Activated T-cell treated with anti-CD3 and anti-CD28 coated beads for 1 hour (primary cell): ENCODE measurements around the gene DNAH17.

Experiments used
- DNase-seq: peaks from one replicate; pipeline ENCODE4 v3.0.0-alpha.2; 2020; ENCODE audit warnings: low read depth

Gene DNAH17

GRCh38 chr17:78575340-78575739, 1.9 kb downstream of the DNAH17 start:
- DNase-seq = no peak

DNA sequence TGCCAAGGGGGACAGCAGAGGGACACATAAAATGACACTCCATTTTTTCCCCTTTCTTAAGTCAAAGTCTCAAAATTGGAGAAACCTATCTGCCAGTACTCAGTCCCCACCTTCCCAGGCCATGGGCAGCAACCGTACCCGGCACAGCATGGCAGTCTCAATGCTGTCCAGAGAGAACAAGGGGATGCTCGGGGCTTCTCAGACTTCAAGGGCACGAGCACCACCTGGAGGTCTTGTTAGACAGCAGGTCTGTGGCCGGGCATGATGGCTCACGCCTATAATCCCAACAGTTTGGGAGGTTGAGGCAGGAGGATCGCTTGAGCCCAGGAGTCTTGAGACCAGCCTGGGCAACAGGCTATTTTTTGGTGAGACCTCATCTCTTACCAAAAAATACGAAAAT, 3.2 kb downstream of the DNAH17 start:
- DNase-seq = no peak

- no peak for DNase-seq
Observed at GRCh38 chr17:78572239-78573205, 4.7 kb downstream of the DNAH17 start.

DNA sequence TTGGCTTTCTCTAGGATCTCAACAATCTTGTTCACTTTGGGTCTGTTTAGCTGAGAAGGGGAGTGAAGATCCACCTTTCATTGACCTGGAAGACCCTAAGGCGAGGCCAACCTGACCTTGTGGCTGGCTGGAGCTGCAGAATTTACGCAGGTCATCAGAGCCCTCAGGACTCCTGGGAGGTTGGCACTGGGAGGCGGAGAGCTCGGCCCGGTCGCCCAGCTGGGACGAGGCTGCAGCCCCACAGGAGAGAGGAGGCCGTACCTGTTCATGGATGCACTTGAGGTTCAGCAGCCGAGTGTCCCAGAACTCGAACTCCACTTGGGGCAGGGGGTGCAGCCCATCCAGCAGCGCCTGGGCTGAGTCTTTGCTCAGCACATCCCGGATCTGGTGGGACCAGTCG, 5.9 kb downstream of the DNAH17 start:
- no peak for DNase-seq

- DNase-seq = no peak
Observed at GRCh38 chr17:78568494-78569115, 8.6 kb downstream of the DNAH17 start.

- DNase-seq = no peak
Observed at GRCh38 chr17:78567991-78568390, 9.2 kb downstream of the DNAH17 start.

DNA sequence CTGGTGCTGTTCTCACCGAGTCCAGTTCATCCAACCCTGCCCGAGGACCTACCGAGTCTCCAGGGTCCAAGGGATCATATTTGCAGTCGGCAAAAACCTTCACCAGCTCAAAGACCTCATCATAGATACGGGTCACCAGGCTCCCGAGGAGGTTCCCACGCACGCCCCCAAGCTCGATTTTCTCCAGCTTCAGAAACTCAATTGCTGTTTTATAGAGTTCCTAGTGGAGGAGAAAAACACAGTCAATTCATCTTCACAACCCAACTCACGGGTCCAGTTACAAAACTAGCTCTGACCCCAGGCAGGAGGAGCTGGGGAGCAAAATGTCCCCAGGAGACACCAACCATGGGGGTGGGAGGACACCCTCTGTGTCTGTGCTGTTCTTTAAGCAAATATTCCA, 10.2 kb downstream of the DNAH17 start:
- DNase-seq = no peak

GRCh38 chr17:78563189-78564145, 13.7 kb downstream of the DNAH17 start:
- no peak for DNase-seq

GRCh38 chr17:78562734-78563133, 14.5 kb downstream of the DNAH17 start:
- DNase-seq = no peak

DNA sequence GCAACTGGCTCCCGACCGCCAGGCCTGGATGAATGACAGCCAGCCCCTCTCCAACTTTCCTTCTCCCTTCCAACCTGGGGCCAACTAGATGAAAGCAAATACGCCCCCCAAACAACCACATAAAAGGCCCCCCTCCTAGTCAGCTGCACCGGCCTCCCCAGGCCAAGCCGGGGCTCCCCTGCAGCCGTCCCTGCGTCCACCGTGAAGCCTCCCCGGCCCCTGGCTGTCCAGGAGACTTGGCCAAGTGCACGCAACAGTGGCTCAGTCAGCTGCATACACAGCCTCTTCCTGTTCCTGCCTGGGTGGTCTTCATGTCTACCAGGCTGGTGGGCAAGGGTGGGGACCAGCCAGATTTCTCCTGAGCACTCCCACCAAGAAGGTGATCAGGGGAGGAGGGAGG, 16.0 kb downstream of the DNAH17 start:
- DNase-seq = no peak

GRCh38 chr17:78560731-78561130, 16.5 kb downstream of the DNAH17 start:
- no peak for DNase-seq

- DNase-seq = no peak
Observed at GRCh38 chr17:78559749-78560368, 17.3 kb downstream of the DNAH17 start.

- no peak for DNase-seq
Observed at GRCh38 chr17:78558989-78559388, 18.2 kb downstream of the DNAH17 start.

- no peak for DNase-seq
Observed at GRCh38 chr17:78558181-78558850, 18.9 kb downstream of the DNAH17 start.

GRCh38 chr17:78557598-78558039, 19.6 kb downstream of the DNAH17 start:
- DNase-seq = no peak

DNA sequence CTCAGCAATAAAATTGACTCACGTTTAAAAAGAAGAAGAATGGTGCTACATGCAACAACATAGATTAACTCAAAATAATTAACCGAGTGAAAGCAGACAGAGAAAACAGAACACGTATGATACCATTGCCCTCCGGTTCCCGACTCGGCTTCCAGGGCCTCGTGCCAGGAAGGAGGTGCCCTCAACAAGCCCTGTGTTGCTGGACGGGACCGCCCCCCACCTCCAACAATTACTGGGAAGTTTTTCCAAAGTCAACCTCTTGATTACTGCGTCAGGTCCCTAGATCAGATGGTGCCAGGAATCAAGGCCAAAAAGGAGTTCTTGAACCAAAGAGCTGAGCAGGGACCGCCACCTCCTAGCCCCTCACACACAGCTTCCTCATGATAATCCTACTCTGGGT, 20.4 kb downstream of the DNAH17 start:
- no peak for DNase-seq

DNA sequence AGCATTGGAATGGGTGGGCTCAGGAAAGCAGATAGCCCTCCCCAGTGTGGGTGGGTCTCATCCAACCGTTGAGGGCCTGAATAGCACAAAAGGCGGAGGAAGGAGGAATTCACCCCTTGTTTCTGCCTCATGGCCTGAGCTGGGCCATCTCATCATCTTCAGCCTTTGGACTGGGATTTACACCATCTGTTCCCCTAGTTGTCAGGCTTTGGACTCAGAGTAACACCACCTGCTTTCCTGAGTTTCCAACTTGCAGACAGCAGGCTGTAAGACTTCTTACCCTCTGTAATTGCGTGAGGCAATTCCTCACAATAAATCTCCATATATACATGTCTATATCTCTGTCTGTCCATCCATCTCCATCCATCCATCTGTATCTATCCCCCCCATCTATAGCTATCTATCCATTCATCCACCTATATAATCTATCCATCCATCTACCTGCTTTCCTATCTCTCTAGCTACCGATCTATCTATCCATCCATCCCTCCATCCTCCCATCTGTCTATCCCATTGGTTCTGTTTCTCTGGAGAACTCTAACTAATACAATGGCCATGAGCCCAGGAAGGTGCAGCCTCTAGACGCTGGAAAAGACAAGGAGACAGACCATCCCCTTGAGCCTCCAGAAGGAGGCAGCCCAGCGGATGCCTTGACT, 21.3 kb downstream of the DNAH17 start:
- no peak for DNase-seq

GRCh38 chr17:78550464-78550863, 26.7 kb downstream of the DNAH17 start:
- no peak for DNase-seq

- no peak for DNase-seq
Observed at GRCh38 chr17:78548725-78549124, 28.5 kb downstream of the DNAH17 start.

- no peak for DNase-seq
Observed at GRCh38 chr17:78547035-78547434, 30.2 kb downstream of the DNAH17 start.

- no peak for DNase-seq
Observed at GRCh38 chr17:78546476-78546875, 30.7 kb downstream of the DNAH17 start.
